ENCODE results near the gene CCN5.
"Not testable (repeated sequence)": the region's sequence is repeated elsewhere in the genome, so short reads cannot be mapped to it uniquely, and the experiment has no call there.

The CCN5 gene

GRCh38 chr20:44756011-44756688, 41.0 kb downstream of the CCN5 start:
- H3K4me3 ChIP-seq (ENCODE audit: control insufficient read depth, low read depth, low read length) = no peak overlapping the region
- no peak for DNase-seq (ENCODE audit: low read depth)
- TF ChIP-seq, protein P1, sequence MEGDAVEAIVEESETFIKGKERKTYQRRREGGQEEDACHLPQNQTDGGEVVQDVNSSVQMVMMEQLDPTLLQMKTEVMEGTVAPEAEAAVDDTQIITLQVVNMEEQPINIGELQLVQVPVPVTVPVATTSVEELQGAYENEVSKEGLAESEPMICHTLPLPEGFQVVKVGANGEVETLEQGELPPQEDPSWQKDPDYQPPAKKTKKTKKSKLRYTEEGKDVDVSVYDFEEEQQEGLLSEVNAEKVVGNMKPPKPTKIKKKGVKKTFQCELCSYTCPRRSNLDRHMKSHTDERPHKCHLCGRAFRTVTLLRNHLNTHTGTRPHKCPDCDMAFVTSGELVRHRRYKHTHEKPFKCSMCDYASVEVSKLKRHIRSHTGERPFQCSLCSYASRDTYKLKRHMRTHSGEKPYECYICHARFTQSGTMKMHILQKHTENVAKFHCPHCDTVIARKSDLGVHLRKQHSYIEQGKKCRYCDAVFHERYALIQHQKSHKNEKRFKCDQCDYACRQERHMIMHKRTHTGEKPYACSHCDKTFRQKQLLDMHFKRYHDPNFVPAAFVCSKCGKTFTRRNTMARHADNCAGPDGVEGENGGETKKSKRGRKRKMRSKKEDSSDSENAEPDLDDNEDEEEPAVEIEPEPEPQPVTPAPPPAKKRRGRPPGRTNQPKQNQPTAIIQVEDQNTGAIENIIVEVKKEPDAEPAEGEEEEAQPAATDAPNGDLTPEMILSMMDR (conservative IDR thresholded peaks at IDR 0.05; ENCODE audit: control insufficient read depth, insufficient read depth, low read depth, low read length) = no peak

- DNase-seq (ENCODE audit: low read depth) = no peak
- TF ChIP-seq, protein P1 (conservative IDR thresholded peaks at IDR 0.05; ENCODE audit: control insufficient read depth, insufficient read depth, low read depth, low read length) = no peak
- no peak overlapping the region for H3K4me3 ChIP-seq (ENCODE audit: control insufficient read depth, low read depth, low read length)
Observed at GRCh38 chr20:44756956-44757355, 41.8 kb downstream of the CCN5 start.

DNA sequence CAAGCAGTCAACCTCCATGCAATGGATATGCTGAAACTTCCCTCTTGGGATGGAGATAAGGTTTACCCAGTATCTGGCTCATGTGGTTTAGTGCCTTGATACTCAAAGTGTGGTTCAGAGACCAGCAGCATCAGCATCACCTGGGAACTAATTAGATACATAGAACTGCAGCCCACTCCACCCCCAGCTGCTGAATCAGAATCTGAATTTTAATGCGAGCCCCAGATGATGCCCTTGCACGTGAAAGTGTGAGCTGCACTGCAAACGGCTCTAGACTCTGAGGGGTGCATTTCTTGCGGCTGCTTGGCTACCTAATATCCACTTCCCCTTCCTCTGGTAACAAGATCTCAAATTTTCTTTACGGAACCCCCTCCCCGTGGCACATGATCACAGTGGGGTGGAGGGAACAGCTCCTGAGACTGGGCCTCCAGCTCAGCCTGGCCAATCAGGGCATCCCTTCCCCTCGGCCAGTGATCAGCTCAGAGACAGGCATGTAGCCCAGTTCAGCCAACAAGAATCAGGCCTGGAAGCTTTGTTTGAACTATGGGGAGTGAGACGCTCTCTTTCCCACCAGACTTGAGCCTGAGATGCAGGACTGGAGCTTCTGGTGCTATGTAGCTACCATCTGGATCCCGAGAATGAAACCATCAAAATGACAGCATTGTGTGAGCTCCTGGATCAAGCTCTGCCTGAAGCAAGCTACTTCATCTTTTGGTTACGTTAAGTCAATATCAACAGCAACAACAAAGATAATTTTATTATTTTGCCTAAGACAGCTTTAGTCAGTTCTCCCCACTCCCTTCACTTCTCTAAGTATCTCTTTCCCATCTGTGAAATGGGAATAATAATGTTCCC, 43.3 kb downstream of the CCN5 start:
- DNase-seq (ENCODE audit: low read depth) = no peak
- TF ChIP-seq, protein P1 (conservative IDR thresholded peaks at IDR 0.05; ENCODE audit: control insufficient read depth, insufficient read depth, low read depth, low read length) = no peak
- H3K4me3 ChIP-seq (ENCODE audit: control insufficient read depth, low read depth, low read length) = no peak overlapping the region

GRCh38 chr20:44759595-44759994, 44.4 kb downstream of the CCN5 start:
- TF ChIP-seq, protein P1 (conservative IDR thresholded peaks at IDR 0.05; ENCODE audit: control insufficient read depth, insufficient read depth, low read depth, low read length) = no peak
- H3K4me3 ChIP-seq (ENCODE audit: control insufficient read depth, low read depth, low read length) = no peak overlapping the region
- no peak for DNase-seq (ENCODE audit: low read depth)

- H3K4me3 ChIP-seq (ENCODE audit: control insufficient read depth, low read depth, low read length) = no peak overlapping the region
- DNase-seq (ENCODE audit: low read depth) = peak; percentile 17
- TF ChIP-seq, protein P1 (conservative IDR thresholded peaks at IDR 0.05; ENCODE audit: control insufficient read depth, insufficient read depth, low read depth, low read length) = no peak
Observed at GRCh38 chr20:44761423-44761822, 46.3 kb downstream of the CCN5 start.

DNA sequence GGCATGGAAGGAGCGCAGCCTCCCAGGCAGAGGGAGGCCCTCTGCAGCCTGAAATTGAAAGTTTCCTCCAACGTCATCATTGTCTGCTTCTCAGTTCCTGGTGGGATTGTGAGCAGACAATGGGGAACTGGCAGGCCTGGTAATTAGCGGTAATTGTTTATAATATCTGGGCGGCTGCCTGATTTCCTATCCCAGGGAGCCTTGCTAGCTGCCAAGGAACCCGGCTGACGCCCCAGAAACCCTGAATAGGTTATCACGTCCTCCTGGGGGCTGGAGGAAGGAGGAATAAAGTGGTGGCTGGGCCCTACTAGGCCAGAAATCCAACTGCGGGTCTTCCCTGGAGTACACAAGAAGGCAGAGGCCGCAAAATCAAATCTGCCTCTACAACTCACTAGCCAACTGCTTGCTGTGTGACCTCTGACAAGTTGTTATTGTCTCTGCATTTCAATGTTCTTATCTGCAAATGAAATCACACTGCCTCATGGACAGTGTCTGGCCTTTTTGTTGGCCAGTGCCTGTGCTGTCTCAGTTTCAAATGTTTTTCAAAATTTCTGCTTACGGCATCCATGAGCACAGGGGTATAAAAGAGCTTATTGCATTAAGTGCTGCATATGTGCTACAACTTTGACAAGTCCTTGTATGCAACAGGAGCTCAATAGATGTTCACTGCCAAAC, 47.4 kb downstream of the CCN5 start:
- no peak for DNase-seq (ENCODE audit: low read depth)
- no peak overlapping the region for H3K4me3 ChIP-seq (ENCODE audit: control insufficient read depth, low read depth, low read length)
- TF ChIP-seq, protein P1 (conservative IDR thresholded peaks at IDR 0.05; ENCODE audit: control insufficient read depth, insufficient read depth, low read depth, low read length) = no peak

DNA sequence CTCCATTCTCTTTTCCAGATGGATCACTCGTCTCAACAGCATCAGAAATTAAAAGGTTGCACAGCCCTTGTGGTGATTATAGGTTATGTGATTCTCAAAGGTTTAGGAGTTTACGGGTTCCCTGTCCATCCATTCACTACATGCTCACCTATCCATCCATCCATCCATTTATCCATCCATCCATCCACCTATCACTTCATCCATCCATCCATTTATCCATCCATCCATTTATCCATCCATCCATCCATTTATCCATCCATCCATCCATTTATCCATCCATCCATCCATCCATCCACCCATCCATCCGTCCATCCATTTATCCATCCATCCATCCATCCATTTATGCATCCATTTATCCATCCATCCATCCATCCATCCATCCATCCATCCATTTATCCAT, 48.6 kb downstream of the CCN5 start:
- not testable (repeated sequence) for DNase-seq (ENCODE audit: low read depth); H3K4me3 ChIP-seq (ENCODE audit: control insufficient read depth, low read depth, low read length)
